HUDEP-2 (cell line): ENCODE measurements around the gene ZDHHC22.
A peak's percentile ranks its signal among the peaks of the same experiment; 100 is the strongest.

ENCODE experiments used
- DNase-seq, 76 experiments: peaks; one replicate each; lab custom pipeline; 2025; ENCODE audit not compliant: unreplicated experiment in 76 of 76; lab: John Stamatoyannopoulos, UW

ZDHHC22 gene

DNA sequence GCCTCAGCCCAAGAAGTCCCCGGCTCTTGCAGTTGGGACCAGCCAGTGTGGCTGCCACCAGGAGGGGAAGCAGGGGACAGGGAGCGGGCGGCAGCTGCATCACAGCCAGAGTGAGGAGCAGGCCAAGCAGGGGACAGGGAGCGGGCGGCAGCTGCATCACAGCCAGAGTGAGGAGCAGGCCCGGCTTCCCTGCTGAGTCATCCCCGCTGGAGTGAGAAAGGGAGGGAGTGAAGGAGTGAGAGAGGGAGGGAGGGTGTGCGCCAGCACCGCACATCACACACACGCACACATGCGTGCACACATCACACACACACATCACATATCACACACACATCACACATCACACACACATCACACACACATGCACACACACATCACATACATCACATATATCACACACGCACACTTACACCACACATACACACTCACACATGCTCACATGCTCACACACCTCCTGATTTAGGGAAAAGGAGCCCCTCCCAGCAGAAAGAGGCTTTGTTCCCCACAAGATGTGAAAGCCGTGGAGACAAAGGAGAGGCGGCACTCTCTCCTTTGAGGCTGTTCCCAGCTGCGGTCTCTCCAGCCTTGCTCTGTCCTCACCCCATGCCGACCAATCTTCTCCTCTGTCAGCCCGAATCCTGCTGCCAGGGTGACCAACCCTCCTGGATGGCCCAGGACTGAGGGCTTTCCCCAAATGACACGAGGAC lies 16.7 kb upstream of the ZDHHC22 start:
- DNase-seq = no peak

GRCh38 chr14:77157740-77158139 lies 16.1 kb upstream of the ZDHHC22 start:
- DNase-seq = no peak

DNA sequence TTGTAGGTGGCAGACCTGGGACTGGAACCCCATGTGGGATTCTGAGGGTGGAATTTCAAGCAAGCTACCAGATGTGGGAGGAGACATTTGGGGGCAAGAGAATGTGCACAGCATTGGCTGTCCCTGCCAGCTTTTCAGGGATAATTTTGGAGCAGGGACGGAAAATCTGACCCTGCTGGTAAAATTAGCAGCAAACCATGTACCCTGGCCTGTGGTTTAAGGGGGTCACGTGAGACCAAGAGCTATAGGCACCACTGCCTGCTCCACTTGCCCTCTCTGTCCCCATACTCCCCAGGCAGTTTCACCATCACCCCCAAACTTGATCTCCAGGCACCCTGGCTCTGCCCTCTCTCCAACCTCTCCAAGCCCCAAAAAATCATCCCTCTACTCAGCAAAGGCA lies 13.5 kb upstream of the ZDHHC22 start:
- no peak for DNase-seq

DNA sequence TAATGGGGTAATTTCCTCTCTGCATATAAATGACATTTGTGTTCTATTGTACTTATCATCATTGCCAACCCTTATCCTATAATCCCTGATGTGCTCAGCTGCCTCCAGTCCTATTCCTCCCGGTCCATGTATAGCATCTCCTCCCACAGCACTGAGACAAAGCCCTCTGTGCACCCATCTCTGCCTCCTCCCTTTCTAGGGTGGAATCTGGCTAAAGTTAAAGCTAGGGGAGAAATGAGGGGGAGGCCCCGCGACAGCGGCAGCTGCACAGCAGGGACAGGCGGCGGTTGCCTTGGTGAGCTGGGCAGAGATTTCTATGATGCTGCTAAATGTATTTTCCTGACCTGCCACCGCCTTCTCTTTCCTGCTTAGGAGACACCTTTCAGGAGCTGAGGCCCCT lies 12.8 kb upstream of the ZDHHC22 start:
- no peak for DNase-seq

- DNase-seq = no peak
These were observed 12.2 kb upstream of the ZDHHC22 start for GRCh38 chr14:77153802-77154201.

DNA sequence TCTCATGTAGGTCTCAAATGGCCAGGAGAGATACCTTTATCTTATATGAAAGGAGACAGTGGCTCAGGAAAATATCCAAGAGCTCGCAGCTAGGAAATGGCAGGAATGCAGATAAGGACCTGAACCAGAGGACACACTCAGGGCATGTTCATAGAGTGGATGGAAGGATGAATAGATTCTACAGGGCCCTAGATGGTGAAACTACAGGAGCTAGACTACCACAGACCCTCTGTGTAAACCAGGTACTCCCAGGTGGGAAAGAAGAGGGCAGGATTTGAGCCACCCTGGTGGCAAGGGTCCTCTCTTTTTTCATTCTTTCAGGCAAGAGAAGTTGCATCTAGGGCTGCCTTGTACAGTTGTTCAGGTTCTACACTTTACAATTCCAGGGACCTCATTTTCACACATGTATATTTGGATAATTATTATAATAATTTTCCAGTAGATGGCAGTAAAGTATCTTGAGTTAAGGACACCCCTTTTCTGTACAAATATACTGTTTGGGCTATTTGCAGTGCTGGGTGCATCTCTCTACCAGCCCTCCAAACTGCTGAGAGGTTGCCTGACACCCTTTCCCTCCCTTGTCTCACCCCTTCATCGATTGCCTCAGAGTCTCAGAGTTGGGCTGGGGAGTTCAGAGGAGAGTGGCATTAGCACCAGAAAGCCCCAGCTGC lies 10.5 kb upstream of the ZDHHC22 start:
- peak in 7 of 76 experiments; percentile 3 to 34 (median 14) for DNase-seq

DNA sequence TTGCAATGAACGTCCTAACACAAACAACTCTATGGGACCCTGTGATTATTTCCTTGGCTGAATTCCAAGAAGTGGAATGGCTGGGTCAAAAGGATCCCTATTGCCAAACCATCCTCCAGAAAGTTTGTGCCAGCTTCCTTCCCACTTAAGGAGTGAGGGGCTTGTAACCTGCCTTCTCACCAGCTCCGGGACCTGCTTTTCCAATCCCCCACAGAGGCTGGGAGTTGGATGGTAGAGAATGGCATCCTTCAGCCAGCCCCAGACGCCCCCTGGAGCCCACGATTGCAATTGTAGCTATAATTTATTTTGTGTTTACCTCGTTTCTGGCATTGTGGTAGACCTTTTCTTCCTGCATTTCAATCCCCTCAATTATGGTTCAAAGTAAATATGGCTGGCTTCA lies 9.7 kb upstream of the ZDHHC22 start:
- peak in 15 of 76 experiments; percentile 4 to 26 (median 10) for DNase-seq

DNA sequence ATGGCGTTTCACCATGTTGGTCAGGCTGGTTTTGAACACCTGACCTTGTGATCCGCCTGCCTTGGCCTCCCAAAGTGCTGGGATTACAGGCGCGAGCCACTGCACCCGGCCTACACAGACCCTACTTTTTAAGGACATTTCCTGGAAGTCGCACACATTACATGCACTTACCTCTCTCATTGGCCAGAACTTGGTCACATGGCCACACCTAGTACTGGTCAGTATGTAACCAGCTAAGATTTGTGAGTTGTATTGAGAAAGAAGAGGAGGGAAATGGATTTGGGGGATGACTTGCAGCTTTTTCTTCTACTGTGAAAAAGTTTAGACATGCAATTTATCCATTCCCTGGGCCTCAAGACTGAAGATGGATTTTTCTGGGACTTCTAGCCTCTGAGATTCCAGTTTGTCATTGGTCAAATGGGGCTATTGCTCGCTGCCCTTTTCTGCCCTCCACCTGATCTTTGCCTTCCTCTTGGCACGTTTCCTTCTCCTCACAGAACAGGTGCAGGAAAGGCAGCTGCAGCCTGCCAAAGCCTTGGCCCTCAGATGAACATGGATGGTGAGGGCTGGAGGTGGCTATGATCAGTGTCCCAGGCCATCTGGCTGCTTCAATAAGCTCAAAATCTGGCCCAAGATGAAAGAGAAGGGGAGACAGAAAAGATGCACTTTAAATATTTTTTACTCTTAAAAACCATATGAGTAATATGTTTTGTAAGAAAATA lies 7.1 kb upstream of the ZDHHC22 start:
- DNase-seq = no peak

GRCh38 chr14:77145975-77146740 lies 4.6 kb upstream of the ZDHHC22 start:
- no peak for DNase-seq

- no peak for DNase-seq
These were observed 3.0 kb upstream of the ZDHHC22 start for GRCh38 chr14:77144412-77145115.

GRCh38 chr14:77143071-77143470 lies 1.5 kb upstream of the ZDHHC22 start:
- DNase-seq = no peak

- DNase-seq = no peak
These were observed 612 bp upstream of the ZDHHC22 start for GRCh38 chr14:77142005-77142800.

GRCh38 chr14:77140359-77141213 lies 1.0 kb downstream of the ZDHHC22 start:
- no peak for DNase-seq

GRCh38 chr14:77139540-77140358 lies 1.8 kb downstream of the ZDHHC22 start:
- DNase-seq = peak in 25 of 76 experiments; percentile 5 to 40 (median 17)

GRCh38 chr14:77139022-77139421 lies 2.6 kb downstream of the ZDHHC22 start:
- no peak for DNase-seq

GRCh38 chr14:77133720-77134338 lies 7.8 kb downstream of the ZDHHC22 start:
- DNase-seq = peak in 49 of 76 experiments; percentile 6 to 70 (median 37)

DNA sequence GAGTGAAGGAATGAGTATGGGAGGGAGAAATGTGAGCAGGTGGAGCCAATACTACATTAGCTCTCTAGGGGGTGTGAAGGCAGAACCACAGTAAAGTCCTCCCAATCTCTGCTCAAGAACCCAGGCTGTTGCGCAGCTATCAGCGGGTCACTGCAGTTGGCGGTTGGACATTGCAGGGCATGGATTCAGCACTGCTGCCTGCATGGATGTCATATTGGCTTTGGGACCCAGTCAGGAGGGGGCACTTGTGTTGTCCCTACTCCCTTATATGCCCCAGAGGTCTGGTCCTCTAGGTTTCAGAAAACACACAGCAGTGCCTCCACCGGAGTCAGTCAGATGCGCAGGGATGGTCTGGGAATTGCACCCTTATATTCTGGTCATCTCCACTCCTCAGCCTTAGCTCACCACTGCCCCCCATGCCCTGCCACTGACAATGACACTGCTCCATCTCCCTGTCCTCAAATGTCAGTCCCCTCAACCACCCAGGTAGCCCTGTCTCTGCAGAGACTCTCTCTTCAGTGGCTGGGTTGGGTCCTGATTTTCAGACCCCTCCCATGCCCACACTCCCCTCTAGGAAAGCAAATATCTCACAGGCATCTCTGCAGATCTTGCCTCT lies 9.6 kb downstream of the ZDHHC22 start:
- no peak for DNase-seq
